GM19023 (cell line): ENCODE data around the gene SLC30A9.

Experiments used
- ATAC-seq: cut with Tn5 transposase; IDR thresholded peaks from one replicate; pipeline ENCODE4 v1.9.1; 2021; ENCODE audit warnings: mild to moderate bottlenecking, moderate library complexity; ENCODE audit not compliant: unreplicated experiment

The SLC30A9 gene

GRCh38 chr4:42132099-42132498 is 141.8 kb downstream of the SLC30A9 start:
- ATAC-seq, result no peak

- no peak for ATAC-seq
Measured at GRCh38 chr4:42133006-42133405, 142.7 kb downstream of the SLC30A9 start.

- ATAC-seq, result no peak
Measured at GRCh38 chr4:42136371-42136770, 146.0 kb downstream of the SLC30A9 start.
